Activated CD8-positive, alpha-beta memory T cell treated with anti-CD3 and anti-CD28 coated beads, Interleukin-2, amount 50 U/mL, for 24 hours (primary cell): ENCODE data around the gene NAPSA.

Experiments
- DNase-seq: peaks from one replicate; pipeline ENCODE4 v3.0.0-alpha.2; 2020; ENCODE audit errors: extremely low read depth

Gene NAPSA

DNA sequence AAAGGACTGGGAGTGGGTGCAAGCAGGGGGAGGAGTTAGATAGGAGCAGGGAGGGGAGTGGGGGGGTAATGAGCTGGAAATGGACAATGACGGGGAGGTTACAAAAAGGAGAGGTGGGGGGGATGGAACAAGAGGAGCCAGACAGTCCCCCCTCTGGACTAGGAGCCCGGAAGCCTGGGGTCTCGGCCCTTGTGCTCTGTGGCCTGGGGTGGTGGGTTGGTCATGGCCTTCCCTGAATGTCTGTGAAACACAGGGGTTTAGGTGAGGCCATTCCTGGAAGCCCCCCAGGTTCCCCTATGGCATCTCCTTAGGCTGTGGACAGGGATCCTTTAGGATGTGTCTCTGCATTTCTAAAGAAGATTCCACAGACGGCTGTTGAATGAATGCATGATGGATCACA is 48.3 kb downstream of the NAPSA start:
- no peak for DNase-seq

- DNase-seq, result no peak
Measured at GRCh38 chr19:50315773-50316448, 49.5 kb downstream of the NAPSA start.

DNA sequence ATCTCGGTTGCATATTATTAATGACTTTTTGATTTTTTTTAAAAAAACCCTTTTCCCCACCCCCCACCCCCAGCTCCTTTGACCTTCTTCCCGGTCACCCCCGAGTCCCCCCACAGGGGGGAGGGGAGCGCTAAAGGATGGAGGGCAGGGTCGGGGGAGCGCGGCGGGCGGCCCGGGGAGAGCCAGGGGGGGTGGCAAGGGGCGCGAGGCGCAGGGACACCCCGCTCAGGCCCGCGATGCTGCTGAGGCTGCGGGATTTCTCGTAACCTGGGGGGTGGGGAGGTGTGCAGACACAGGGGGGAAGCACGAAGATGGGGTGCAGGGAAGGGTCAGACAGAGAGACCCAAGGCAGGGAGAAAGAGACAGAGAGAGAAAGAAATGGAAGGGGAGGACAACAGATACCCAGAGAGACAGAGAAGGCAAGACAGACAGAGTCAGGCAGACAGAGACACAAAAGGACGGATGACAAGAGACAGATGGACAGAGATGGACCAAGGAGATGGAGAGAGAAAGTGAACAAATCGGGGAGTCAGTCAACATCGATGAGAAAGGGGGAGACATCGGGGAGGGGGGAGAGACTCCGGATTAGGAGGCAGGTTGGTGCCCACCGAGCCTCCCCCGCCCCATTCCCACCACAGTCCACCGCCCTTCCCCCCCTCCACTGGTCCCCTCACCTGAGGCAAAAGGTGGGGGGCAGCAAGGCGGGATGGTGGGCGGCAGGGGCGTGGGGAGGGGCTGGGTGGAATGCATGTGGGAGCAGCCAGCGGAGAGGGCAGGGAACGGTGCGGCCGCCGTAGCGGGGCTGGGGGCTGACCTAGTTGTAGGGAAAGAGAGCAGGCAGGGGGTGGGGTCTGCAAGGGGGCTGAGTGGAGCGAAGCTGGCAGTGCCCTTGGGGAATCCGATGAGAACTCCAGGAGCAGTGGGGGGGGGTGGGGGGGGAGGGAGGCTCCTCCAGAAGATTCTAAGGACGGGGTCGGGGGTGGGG is 50.4 kb downstream of the NAPSA start:
- DNase-seq, result no peak

- DNase-seq, result no peak
Measured at GRCh38 chr19:50313812-50314536, 51.5 kb downstream of the NAPSA start.

DNA sequence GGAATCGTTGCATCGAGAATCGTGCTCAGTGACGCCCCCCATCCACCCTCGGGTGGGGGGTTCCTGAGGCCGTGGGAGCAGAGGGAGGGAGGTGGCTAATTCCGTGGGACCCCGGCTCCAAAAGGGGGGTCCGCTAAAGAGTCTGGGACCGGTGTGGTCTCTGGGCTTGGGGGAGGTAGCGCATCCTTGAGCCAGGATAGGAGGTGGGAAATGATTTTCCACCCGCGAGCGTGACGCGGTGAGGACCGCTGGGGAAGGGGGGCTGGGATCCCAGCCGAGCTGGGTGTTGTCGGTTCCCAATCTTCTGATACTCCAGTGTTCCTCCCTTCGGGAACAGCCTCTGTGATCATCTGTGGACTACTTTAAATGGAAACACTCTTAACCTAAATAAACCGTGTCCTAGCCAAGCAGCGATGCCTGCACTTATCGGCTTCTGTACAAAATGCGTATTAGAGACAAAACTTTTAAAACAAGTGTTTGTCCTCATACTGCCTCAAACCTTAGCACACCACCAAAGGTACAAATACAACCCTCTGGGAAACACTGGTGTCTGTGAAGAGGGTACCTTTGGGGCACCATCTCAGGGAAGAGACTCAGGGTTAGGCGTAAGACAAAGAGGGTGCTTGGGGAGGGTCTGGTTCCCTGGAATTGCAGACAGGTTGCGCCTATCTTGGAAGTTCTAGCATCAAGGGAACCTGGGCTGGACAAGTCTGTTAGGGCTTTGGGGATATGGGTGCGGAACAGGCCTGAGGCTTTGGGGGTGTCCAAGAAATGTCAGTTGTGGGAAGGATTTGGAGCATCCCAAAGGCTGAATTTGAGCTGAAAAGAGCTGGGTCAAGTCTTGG is 52.2 kb downstream of the NAPSA start:
- DNase-seq, result no peak

- DNase-seq, result no peak
Measured at GRCh38 chr19:50311723-50312635, 53.5 kb downstream of the NAPSA start.

DNA sequence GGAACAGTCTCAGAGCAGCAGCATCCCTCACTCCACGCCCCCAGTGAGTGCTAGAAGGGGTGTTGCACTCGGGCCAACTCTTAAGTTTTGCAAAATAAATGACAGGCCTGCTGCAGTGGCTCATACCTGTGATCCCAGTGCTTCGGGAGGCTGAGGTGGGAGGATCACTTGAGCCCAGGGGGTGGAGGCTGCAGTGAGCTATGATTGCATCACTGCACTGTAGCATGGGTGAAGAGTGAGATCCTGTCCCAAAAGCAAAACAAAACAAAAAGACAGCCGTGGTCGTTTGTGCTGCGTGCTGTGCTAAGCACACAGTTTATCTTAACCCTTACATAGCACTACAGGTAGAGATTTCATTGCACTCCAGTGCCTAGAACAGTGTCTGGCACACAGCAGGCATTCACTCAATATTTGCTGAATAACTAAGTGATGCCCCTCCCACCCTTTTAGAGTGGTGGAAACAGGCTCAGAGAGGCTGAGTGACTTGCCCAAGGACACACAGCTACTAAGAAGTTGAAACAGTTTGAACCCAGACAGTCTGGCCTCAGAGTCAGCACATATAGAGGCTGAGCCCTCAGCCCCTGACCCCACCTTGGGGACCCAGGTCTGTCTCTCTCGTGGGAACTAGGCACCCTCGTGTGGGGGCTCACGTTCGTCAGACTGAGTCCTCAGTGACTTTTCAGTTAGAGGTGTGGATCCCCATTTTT is 54.5 kb downstream of the NAPSA start:
- no peak for DNase-seq

GRCh38 chr19:50309396-50310125 is 55.9 kb downstream of the NAPSA start:
- DNase-seq, result no peak

GRCh38 chr19:50308991-50309390 is 56.4 kb downstream of the NAPSA start:
- no peak for DNase-seq
